CD4-positive, alpha-beta T cell treated with Interferon alpha-2 for 1 hour (primary cell): Measurements from ENCODE around the gene TRIM46.
"Not testable (repeated sequence)": the region's sequence is repeated elsewhere in the genome, so short reads cannot be mapped to it uniquely, and the experiment has no call there.

Experiments used
- DNase-seq, 2 donors: peaks; one replicate each; pipeline ENCODE4 v3.0.0-alpha.2; 2020 to 2022

TRIM46 gene

GRCh38 chr1:155206891-155207805 is 33.5 kb downstream of the TRIM46 start:
- peak; percentile 90 to 94 for DNase-seq

- no peak for DNase-seq
These were observed 34.3 kb downstream of the TRIM46 start, which contains the start of gene THBS3 for GRCh38 chr1:155207806-155208540. TSS of gene THBS3 (minus strand) at chr1:155207897. CDS start at chr1:155207876, 21 bp downstream.

GRCh38 chr1:155208541-155209311 is 35.1 kb downstream of the TRIM46 start, which contains the start of gene MTX1:
TSS of gene MTX1 (plus strand) at chr1:155208695. CDS start at chr1:155208805, 110 bp downstream.
- DNase-seq, result peak; percentile 95

- DNase-seq, result no peak
These were observed 35.7 kb downstream of the TRIM46 start for GRCh38 chr1:155209312-155209721.

GRCh38 chr1:155210314-155211104 is 36.9 kb downstream of the TRIM46 start:
- DNase-seq, result peak in 1 of 2 donors; percentile 36

GRCh38 chr1:155211381-155212050 is 37.9 kb downstream of the TRIM46 start:
- not testable (repeated sequence) for DNase-seq

GRCh38 chr1:155212051-155212440 is 38.4 kb downstream of the TRIM46 start:
- not testable (repeated sequence) for DNase-seq

- peak in 1 of 2 donors; percentile 45 for DNase-seq
These were observed 41.1 kb downstream of the TRIM46 start for GRCh38 chr1:155214702-155215101.

GRCh38 chr1:155218854-155219591 is 45.4 kb downstream of the TRIM46 start:
- peak; percentile 43 to 52 for DNase-seq

- peak; percentile 35 to 47 for DNase-seq
These were observed 46.0 kb downstream of the TRIM46 start for GRCh38 chr1:155219592-155220031.

GRCh38 chr1:155220211-155220965 is 46.7 kb downstream of the TRIM46 start:
- DNase-seq, result not testable (repeated sequence)

- DNase-seq, result no peak
These were observed 49.4 kb downstream of the TRIM46 start for GRCh38 chr1:155223047-155223446.

GRCh38 chr1:155225404-155225759 is 51.7 kb downstream of the TRIM46 start:
- not testable (repeated sequence) for DNase-seq

- peak; percentile 84 to 88 for DNase-seq
These were observed 52.7 kb downstream of the TRIM46 start for GRCh38 chr1:155226188-155226909.

GRCh38 chr1:155226910-155227260 is 53.2 kb downstream of the TRIM46 start:
- DNase-seq, result no peak

- DNase-seq, result peak; percentile 99
These were observed 53.8 kb downstream of the TRIM46 start for GRCh38 chr1:155227261-155228095.

GRCh38 chr1:155228096-155228427 is 54.4 kb downstream of the TRIM46 start:
- no peak for DNase-seq

GRCh38 chr1:155231302-155231701 is 57.7 kb downstream of the TRIM46 start:
- not testable (repeated sequence) for DNase-seq
